Measurements from ENCODE around the gene ENKD1. TPM values are rescaled to one million over a fixed set of nuclear protein-coding genes. Genes with fewer than 3 reads are reported as not detected.

ENKD1 gene
- total and polyA plus RNA-seq, 4 experiments from 2014 or later, result 1.1 to 7.7 (median 4.6) TPM

DNA sequence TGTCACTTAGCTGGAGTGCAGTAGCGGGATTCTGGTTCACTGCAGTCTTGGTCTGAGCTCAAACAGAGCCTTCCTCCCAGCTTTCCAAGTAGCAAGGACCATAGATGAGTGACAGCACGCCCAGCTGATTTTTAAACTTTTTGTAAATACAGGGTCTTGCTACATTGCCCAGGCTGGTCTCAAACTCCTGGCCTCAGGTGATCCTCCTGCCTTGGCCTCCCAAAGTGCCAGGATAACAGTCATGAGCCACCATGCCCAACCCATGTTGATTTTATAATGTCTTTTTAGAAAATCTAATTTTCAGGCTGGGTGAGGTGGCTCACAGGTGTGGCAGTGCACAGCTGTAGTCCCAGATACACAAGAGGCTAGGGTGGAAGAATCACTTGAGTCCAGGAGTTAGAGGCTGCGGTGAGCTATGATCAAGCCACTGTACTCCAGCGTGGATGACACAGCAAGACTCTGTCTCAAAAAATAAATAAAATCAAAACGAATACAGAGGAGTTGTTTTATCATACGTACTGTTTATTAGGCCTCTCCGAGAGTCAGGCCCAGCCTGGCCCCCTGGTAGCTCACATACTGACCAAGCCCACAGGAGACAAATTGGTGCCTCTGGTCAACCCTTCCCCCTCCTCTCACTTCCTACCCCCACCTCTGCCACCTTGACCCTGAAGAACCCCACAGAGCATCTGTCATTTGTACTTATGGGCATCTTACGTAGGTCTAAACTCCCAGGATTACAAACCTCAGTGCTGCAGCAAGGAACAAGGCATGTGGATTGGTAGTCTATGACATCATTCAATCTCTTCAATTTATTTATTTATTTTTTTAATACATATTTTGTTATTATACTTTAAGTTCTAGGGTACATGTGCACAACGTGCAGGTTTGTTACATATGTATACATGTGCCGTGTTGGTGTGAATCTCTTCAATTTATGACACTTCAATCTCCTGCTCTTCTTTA lies 13.7 kb upstream of the ENKD1 start:
- POLR2A ChIA-PET (ENCODE audit: partially characterized antibody), result interaction anchor here (1.1 to 2.1 kb wide), 2 partner anchors 17 to 118 kb away, joined by 3 to 6 read pairs; partner anchors contain the start of gene CTCF

DNA sequence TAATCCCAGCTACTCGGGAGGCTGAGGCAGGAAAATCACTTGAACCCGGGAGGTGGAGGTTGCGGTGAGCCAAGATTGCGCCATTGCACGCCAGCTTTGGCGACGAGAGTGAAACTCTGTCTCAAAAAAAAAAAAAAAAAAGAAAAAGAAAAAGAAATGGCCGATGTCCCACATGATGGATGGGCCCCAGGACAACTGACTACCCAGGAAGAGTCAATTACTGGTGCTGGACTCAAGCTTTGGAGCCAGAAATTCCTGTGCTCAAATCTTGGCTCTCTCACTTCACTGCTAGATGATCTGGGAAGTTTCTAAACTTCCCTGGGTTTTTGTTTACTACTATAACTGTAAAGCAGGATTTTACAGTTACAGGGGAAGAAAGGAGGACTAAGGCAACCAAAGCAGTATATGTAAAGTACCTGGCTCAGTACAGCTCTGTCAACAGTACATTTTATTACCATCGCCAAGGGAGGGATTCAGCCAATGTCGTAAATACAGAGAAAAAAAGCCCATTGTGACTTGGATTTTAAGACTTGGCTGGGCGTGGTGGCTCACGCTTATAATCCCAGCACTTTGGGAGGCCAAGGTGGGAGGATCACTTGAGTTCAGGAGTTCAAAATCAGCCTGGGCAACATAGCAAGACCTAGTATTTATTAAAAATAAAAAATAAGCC lies 11.9 kb upstream of the ENKD1 start:
- H3K27ac ChIP-seq (ENCODE audit: low read depth, low read length), result no peak overlapping the region
- DNase-seq, result no peak
- Mint-ChIP-seq H3K27me3 (no peaks in the 10 kb centered on the region), H3K4me1 (peaks cover 2 to 16% (median 6%) of the 10 kb centered on the region in 4 donors), H3K27ac (peak overlapping the region in 4 of 7 donors; percentile 13 to 80 (median 50)), H3K36me3 (peaks cover 3 to 19% of the 10 kb centered on the region in 2 donors), H3K4me3 (no peak overlapping the region), H3K9me3 (no peaks in the 10 kb centered on the region)
- ChIA-PET POLR2A (ENCODE audit: partially characterized antibody) (no interaction called here), CTCF (ENCODE audit: partially characterized antibody) (interaction anchor here (1.5 kb wide), 1 partner anchor 11 kb away, joined by 3 read pairs; no protein-coding TSS in a partner anchor)
- intact Hi-C loops (cut with micrococcal nuclease), result no loop called here
- peaks cover 3% of the 10 kb centered on the region for H3K36me3 ChIP-seq (ENCODE audit: insufficient read depth, low read length)
- H3K4me1 ChIP-seq (ENCODE audit: insufficient read depth, low read length), result no peaks in the 10 kb centered on the region
- H3K9me3 ChIP-seq (ENCODE audit: control insufficient read depth in 1 of 2, low read length in 2 of 2), result no peaks in the 10 kb centered on the region
- H3K4me3 ChIP-seq (ENCODE audit: low read length in 2 of 2), result no peak overlapping the region
- H3K27me3 ChIP-seq (ENCODE audit: insufficient read depth, low read length), result no peaks in the 10 kb centered on the region

More for the DNA sequence above, 13.7 kb upstream of the ENKD1 start:
- Histone ChIP-seq H3K9me3 (ENCODE audit: control insufficient read depth in 1 of 2, low read length in 2 of 2) (no peaks in the 10 kb centered on the region), H3K4me1 (ENCODE audit: insufficient read depth, low read length) (peaks cover 9% of the 10 kb centered on the region), H3K4me3 (ENCODE audit: low read length in 2 of 2) (no peak overlapping the region), H3K27ac (ENCODE audit: low read depth, low read length) (no peak overlapping the region), H3K36me3 (ENCODE audit: insufficient read depth, low read length) (peaks cover 3% of the 10 kb centered on the region), H3K27me3 (ENCODE audit: insufficient read depth, low read length) (no peaks in the 10 kb centered on the region)
- Mint-ChIP-seq H3K27me3 (no peaks in the 10 kb centered on the region), H3K27ac (peak overlapping the region in 4 of 7 donors; percentile 14 to 76 (median 24)), H3K4me3 (no peak overlapping the region), H3K4me1 (peaks cover 11 to 24% (median 14%) of the 10 kb centered on the region in 4 donors), H3K9me3 (no peaks in the 10 kb centered on the region), H3K36me3 (peaks cover 7 to 22% of the 10 kb centered on the region in 2 donors)
- CTCF ChIA-PET (ENCODE audit: partially characterized antibody), result interaction anchor here (0.6 to 3.3 kb wide), 5 partner anchors 7 to 159 kb away, joined by 3 to 20 read pairs (median 3); no protein-coding TSS in a partner anchor
- intact Hi-C loops (cut with micrococcal nuclease), result no loop called here
- DNase-seq, result no peak

DNA sequence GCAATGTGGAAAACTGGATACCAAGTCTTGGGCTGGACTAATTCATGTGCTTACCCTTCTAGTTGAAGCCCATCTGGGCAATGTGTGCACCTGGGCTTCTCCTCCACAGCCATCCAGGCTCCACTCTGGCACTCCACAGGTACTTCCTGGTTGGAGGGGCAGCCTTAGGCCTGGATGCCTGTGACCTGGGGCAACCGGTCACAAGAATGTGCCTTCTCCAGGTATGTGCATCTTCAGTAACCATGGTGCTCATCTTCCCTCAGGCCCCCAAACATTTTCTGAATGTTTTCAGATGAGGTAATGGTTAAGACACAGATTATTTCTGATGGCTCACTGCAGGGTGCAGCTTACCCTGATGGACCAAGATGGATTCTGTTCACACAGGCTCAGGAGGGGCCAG lies 11.2 kb upstream of the ENKD1 start:
- Histone ChIP-seq H3K36me3 (ENCODE audit: insufficient read depth, low read length) (peaks cover 3% of the 10 kb centered on the region), H3K9me3 (ENCODE audit: control insufficient read depth in 1 of 2, low read length in 2 of 2) (no peaks in the 10 kb centered on the region), H3K4me3 (ENCODE audit: low read length in 2 of 2) (no peak overlapping the region), H3K27ac (ENCODE audit: low read depth, low read length) (no peak overlapping the region), H3K4me1 (ENCODE audit: insufficient read depth, low read length) (no peaks in the 10 kb centered on the region), H3K27me3 (ENCODE audit: insufficient read depth, low read length) (no peaks in the 10 kb centered on the region)
- Mint-ChIP-seq H3K9me3 (no peaks in the 10 kb centered on the region), H3K36me3 (peaks cover 0 to 16% of the 10 kb centered on the region in 2 donors), H3K27me3 (no peaks in the 10 kb centered on the region), H3K4me1 (peaks cover 0 to 12% (median 5%) of the 10 kb centered on the region in 4 donors), H3K27ac (peak overlapping the region in 4 of 7 donors; percentile 24 to 57 (median 40)), H3K4me3 (no peak overlapping the region)
- CTCF ChIA-PET (ENCODE audit: partially characterized antibody), result interaction anchor here (2.2 kb wide), 1 partner anchor 156 kb away, joined by 6 read pairs; no protein-coding TSS in a partner anchor
- intact Hi-C loops (cut with micrococcal nuclease), result no loop called here
- DNase-seq, result no peak
- POLR2A ChIA-PET (ENCODE audit: partially characterized antibody), result no interaction called here

DNA sequence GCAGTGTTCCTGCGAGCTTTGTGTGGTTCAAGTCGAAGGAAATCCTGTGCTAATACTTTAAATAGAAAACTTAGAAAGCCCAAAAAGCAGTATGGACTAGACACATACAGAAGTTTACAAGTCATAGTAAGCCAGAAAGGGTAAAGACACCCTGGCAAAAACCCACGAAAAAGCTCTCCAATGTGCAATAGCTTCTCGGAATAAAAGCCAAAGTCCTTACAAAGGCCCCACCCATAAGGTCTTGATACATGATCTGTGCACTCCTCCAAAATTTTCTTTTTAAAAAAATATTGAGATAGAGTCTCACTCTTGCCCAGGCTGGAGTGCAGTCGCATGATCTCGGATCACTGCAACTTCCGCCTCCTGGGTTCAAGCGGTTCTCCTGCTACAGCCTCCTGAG lies 10.4 kb upstream of the ENKD1 start:
- Histone ChIP-seq H3K27me3 (ENCODE audit: insufficient read depth, low read length) (no peaks in the 10 kb centered on the region), H3K9me3 (ENCODE audit: control insufficient read depth in 1 of 2, low read length in 2 of 2) (no peaks in the 10 kb centered on the region), H3K4me3 (ENCODE audit: low read length in 2 of 2) (no peak overlapping the region), H3K4me1 (ENCODE audit: insufficient read depth, low read length) (no peaks in the 10 kb centered on the region), H3K36me3 (ENCODE audit: insufficient read depth, low read length) (peaks cover 3% of the 10 kb centered on the region), H3K27ac (ENCODE audit: low read depth, low read length) (no peak overlapping the region)
- DNase-seq, result no peak
- peaks cover 3 to 12% (median 8%) of the 10 kb centered on the region in 4 donors for H3K4me1 Mint-ChIP-seq
- no peaks in the 10 kb centered on the region for H3K9me3 Mint-ChIP-seq
- ChIA-PET CTCF (ENCODE audit: partially characterized antibody) (interaction anchor here (1.0 to 2.2 kb wide), 3 partner anchors 129 to 155 kb away, joined by 4 to 6 read pairs (median 4); no protein-coding TSS in a partner anchor), POLR2A (ENCODE audit: partially characterized antibody) (interaction anchor here (0.6 to 1.0 kb wide), 2 partner anchors 196 to 313 kb away, joined by 3 read pairs; partner anchors contain the start of gene ATP6V0D1)
- peaks cover 0 to 11% of the 10 kb centered on the region in 2 donors for H3K36me3 Mint-ChIP-seq
- intact Hi-C loops (cut with micrococcal nuclease), result no loop called here
- no peak overlapping the region for H3K4me3 Mint-ChIP-seq
- peak overlapping the region in 2 of 7 donors; percentile 25 to 86 for H3K27ac Mint-ChIP-seq
- H3K27me3 Mint-ChIP-seq, result no peaks in the 10 kb centered on the region

DNA sequence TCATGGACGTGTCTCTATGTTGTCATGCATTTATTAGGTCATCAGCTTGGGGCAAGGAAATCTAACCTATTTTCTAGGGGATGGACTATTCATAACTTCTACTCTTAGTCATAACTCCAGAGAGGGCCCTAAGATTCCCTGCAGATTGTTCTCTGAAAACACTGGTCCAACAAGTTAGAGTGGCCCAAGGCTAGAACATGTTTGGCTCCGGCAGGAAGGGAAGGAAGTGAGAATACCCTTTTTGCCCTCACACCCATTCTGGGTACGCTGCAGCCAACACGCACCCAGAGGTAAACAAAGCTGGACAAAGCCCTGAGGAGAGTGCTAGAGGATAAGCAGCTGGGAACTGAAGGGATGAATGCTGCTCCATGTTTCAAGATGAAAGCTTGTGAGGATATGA lies 10.0 kb upstream of the ENKD1 start:
- H3K27me3 ChIP-seq (ENCODE audit: insufficient read depth, low read length), result no peaks in the 10 kb centered on the region
- intact Hi-C loops (cut with micrococcal nuclease), result no loop called here
- Mint-ChIP-seq H3K4me1 (peaks cover 3 to 12% (median 8%) of the 10 kb centered on the region in 4 donors), H3K27me3 (no peaks in the 10 kb centered on the region), H3K9me3 (no peaks in the 10 kb centered on the region), H3K27ac (peak overlapping the region in 5 of 7 donors; percentile 25 to 86 (median 62)), H3K4me3 (no peak overlapping the region), H3K36me3 (peaks cover 0 to 11% of the 10 kb centered on the region in 2 donors)
- no peaks in the 10 kb centered on the region for H3K4me1 ChIP-seq (ENCODE audit: insufficient read depth, low read length)
- H3K36me3 ChIP-seq (ENCODE audit: insufficient read depth, low read length), result peaks cover 3% of the 10 kb centered on the region
- POLR2A ChIA-PET (ENCODE audit: partially characterized antibody), result interaction anchor here (0.6 to 1.0 kb wide), 2 partner anchors 195 to 313 kb away, joined by 3 read pairs; partner anchors contain the start of gene ATP6V0D1
- no peak for DNase-seq
- H3K4me3 ChIP-seq (ENCODE audit: low read length in 2 of 2), result no peak overlapping the region
- no peaks in the 10 kb centered on the region for H3K9me3 ChIP-seq (ENCODE audit: control insufficient read depth in 1 of 2, low read length in 2 of 2)
- no peak overlapping the region for H3K27ac ChIP-seq (ENCODE audit: low read depth, low read length)
- CTCF ChIA-PET (ENCODE audit: partially characterized antibody), result interaction anchor here (1.0 to 2.2 kb wide), 3 partner anchors 129 to 155 kb away, joined by 4 to 6 read pairs (median 4); no protein-coding TSS in a partner anchor

DNA sequence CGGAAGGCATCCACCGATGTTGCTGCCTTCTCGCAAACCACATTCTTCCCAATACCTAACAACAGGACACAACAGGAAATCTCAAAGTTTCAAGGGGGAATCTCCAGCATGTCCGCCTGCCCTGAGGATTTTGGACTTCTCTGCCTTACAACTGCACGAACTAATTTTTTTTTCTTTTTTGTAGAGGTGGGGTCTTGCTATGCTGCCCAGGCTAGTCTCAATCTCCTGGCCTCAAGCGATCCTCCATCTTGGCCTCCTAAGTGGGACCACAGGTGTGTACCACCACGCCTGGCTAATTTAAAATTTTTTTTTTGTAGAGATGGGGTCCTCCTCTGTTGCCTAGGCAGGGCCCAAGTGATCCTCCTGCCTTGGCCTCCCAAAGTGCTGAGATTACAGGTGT lies 9.4 kb upstream of the ENKD1 start:
- no peak overlapping the region for H3K27ac ChIP-seq (ENCODE audit: low read depth, low read length)
- Mint-ChIP-seq H3K9me3 (no peaks in the 10 kb centered on the region), H3K27ac (peak overlapping the region in 2 of 7 donors; percentile 62 to 68), H3K4me1 (peaks cover 3 to 12% (median 8%) of the 10 kb centered on the region in 4 donors), H3K4me3 (no peak overlapping the region), H3K27me3 (no peaks in the 10 kb centered on the region), H3K36me3 (peaks cover 0 to 11% of the 10 kb centered on the region in 2 donors)
- ChIA-PET CTCF (ENCODE audit: partially characterized antibody) (interaction anchor here (1.7 to 2.2 kb wide), 2 partner anchors 140 to 155 kb away, joined by 4 to 6 read pairs; no protein-coding TSS in a partner anchor), POLR2A (ENCODE audit: partially characterized antibody) (no interaction called here)
- H3K27me3 ChIP-seq (ENCODE audit: insufficient read depth, low read length), result no peaks in the 10 kb centered on the region
- intact Hi-C loops (cut with micrococcal nuclease), result no loop called here
- no peaks in the 10 kb centered on the region for H3K9me3 ChIP-seq (ENCODE audit: control insufficient read depth in 1 of 2, low read length in 2 of 2)
- H3K4me1 ChIP-seq (ENCODE audit: insufficient read depth, low read length), result no peaks in the 10 kb centered on the region
- peaks cover 2% of the 10 kb centered on the region for H3K36me3 ChIP-seq (ENCODE audit: insufficient read depth, low read length)
- DNase-seq, result no peak
- H3K4me3 ChIP-seq (ENCODE audit: low read length in 2 of 2), result no peak overlapping the region
